HG02610 (cell line): ENCODE data around the gene RFX1.

Experiments
- ATAC-seq: cut with Tn5 transposase; IDR thresholded peaks from one replicate; pipeline ENCODE4 v1.9.1; 2021; ENCODE audit warnings: mild to moderate bottlenecking, moderate library complexity; ENCODE audit not compliant: unreplicated experiment

The RFX1 gene

DNA sequence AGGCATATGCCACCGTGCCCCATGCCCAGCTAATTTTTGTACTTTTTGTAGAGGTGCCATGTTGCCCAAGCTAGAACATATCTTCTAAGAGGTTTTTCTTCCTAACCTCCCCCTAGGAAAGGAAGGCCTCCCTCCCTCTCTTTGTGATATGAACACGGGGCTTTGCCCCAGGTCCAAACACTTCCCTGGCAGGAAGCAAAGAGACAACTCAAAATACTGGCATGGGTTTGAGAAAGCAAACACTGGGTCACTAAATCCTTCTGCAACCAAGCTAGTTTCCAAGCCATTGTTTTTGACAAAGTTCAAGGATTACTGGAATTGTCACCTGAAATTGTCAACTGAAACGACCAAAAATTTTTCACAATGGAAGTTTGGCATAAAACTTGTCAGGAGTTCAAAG lies 91.3 kb downstream of the RFX1 start:
- no peak for ATAC-seq

DNA sequence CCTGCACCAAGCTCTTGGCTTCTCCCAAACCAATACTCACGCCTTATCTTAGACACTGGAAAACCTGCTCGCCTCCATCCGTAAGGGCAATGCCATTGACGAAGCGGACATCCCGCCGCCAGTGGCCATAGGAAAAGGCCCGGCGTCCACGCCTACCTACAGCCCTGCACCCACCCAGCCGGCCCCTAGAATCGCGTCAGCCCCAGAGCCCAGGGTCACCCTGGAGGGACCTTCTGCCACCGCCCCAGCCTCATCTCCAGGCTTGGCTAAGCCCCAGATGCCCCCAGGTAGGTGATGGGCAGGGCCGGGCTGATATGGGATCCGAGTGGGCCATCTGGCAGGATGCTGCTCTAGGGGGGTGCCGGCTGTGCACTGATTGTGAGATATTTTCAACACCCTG lies 92.8 kb downstream of the RFX1 start:
- no peak for ATAC-seq
